SK-N-SH treated with all-trans-retinoic acid at 6 μM for 48 hours (cell line): ENCODE data around the gene NBAS.

Experiments
- ATAC-seq: fragments of 200-7000 bp; cut with Tn5 transposase; 3 replicates; pipeline ENCODE4 v1.9.1; 2020; ENCODE audit warnings: mild to moderate bottlenecking, moderate library complexity
- ARNTL ChIP-seq: fragments of 450-650 bp; formaldehyde crosslinking; IDR thresholded peaks from 2 replicates; pipeline ENCODE4 v1.5.0; 2020; ENCODE audit warnings: low read depth, mild to moderate bottlenecking, moderate library complexity, borderline replicate concordance
- BACH2 ChIP-seq: fragments of 250-450 bp; sonication (Bioruptor Pico); IDR thresholded peaks from 2 replicates; pipeline ENCODE4 v1.9.0; 2021; ENCODE audit warnings: mild to moderate bottlenecking, borderline replicate concordance
- CSDC2 ChIP-seq: fragments of 250-450 bp; sonication (Bioruptor Pico); IDR thresholded peaks from 2 replicates; pipeline ENCODE4 v1.5.0; 2020; ENCODE audit warnings: mild to moderate bottlenecking, moderate library complexity
- CSRNP3 ChIP-seq: fragments of 250-450 bp; sonication (Bioruptor Pico); IDR thresholded peaks from 2 replicates; pipeline ENCODE4 v1.5.1; 2021; ENCODE audit warnings: mild to moderate bottlenecking, moderate library complexity
- ESRRG ChIP-seq: fragments of 250-450 bp; sonication (Bioruptor Pico); IDR thresholded peaks from 2 replicates; pipeline ENCODE4 v1.6.1; 2021; ENCODE audit warnings: mild to moderate bottlenecking
- GLIS3 ChIP-seq: fragments of 250-450 bp; sonication (Bioruptor Pico); IDR thresholded peaks from 2 replicates; pipeline ENCODE4 v1.5.0; 2020; ENCODE audit warnings: mild to moderate bottlenecking, moderate library complexity
- ISL1 ChIP-seq: fragments of 250-450 bp; sonication (Bioruptor Pico); IDR thresholded peaks from 2 replicates; pipeline ENCODE4 v2.1.2; 2022; ENCODE audit warnings: mild to moderate bottlenecking, moderate library complexity
- OSR1 ChIP-seq: fragments of 250-450 bp; sonication (Bioruptor Pico); IDR thresholded peaks from 2 replicates; pipeline ENCODE4 v1.8.0; 2022; ENCODE audit warnings: moderate library complexity, mild to moderate bottlenecking, inconsistent platforms
- POU6F1 ChIP-seq: fragments of 250-450 bp; sonication (Bioruptor Pico); IDR thresholded peaks from 2 replicates; pipeline ENCODE4 v1.8.0; 2021; ENCODE audit warnings: low read depth, mild to moderate bottlenecking, moderate library complexity, borderline replicate concordance
- PPARA ChIP-seq: fragments of 250-450 bp; sonication (Bioruptor Pico); IDR thresholded peaks from 2 replicates; pipeline ENCODE4 v1.5.0; 2020; ENCODE audit warnings: mild to moderate bottlenecking, borderline replicate concordance
- RARB ChIP-seq: fragments of 250-450 bp; sonication (Bioruptor Pico); IDR thresholded peaks from 2 replicates; pipeline ENCODE4 v1.8.0; 2021; ENCODE audit warnings: mild to moderate bottlenecking, moderate library complexity
- SNAI2 ChIP-seq: fragments of 250-450 bp; sonication (Bioruptor Pico); IDR thresholded peaks from 2 replicates; pipeline ENCODE4 v1.5.0; 2020; ENCODE audit warnings: mild to moderate bottlenecking, moderate library complexity
- TCF4 ChIP-seq: fragments of 250-450 bp; sonication (Bioruptor Pico); IDR thresholded peaks from 2 replicates; pipeline ENCODE4 v1.8.0; 2021; ENCODE audit warnings: mild to moderate bottlenecking, moderate library complexity, borderline replicate concordance
- TOX ChIP-seq: fragments of 250-450 bp; sonication (Bioruptor Pico); IDR thresholded peaks from 2 replicates; pipeline ENCODE4 v1.8.0; 2021; ENCODE audit warnings: mild to moderate bottlenecking, moderate library complexity, borderline replicate concordance
- TSHZ2 ChIP-seq: fragments of 250-450 bp; sonication (Bioruptor Pico); IDR thresholded peaks from 2 replicates; pipeline ENCODE4 v1.5.0; 2020; ENCODE audit warnings: mild to moderate bottlenecking, moderate library complexity
- ZC3H10 ChIP-seq: fragments of 250-450 bp; sonication (Bioruptor Pico); IDR thresholded peaks from 2 replicates; pipeline ENCODE4 v1.5.1; 2021; ENCODE audit warnings: mild to moderate bottlenecking, moderate library complexity
- ZFP30 ChIP-seq: fragments of 450-650 bp; formaldehyde crosslinking; IDR thresholded peaks from 2 replicates; pipeline ENCODE4 v1.5.0; 2022; ENCODE audit warnings: mild to moderate bottlenecking, moderate library complexity
- ZNF565 ChIP-seq: fragments of 450-650 bp; formaldehyde crosslinking; conservative IDR thresholded peaks from 2 replicates; pipeline ENCODE4 v1.5.0; 2020; ENCODE audit warnings: low read depth, mild to moderate bottlenecking, moderate library complexity
- ZNF70 ChIP-seq: fragments of 450-650 bp; formaldehyde crosslinking; IDR thresholded peaks from 2 replicates; pipeline ENCODE4 v1.5.0; 2020; ENCODE audit warnings: mild to moderate bottlenecking, moderate library complexity
- ZNF8 ChIP-seq: fragments of 450-650 bp; formaldehyde crosslinking; IDR thresholded peaks from 2 replicates; pipeline ENCODE4 v1.5.0; 2020; ENCODE audit warnings: mild to moderate bottlenecking, moderate library complexity
- TF ChIP-seq, protein P1 (sequence below): fragments of 250-450 bp; sonication (Bioruptor Pico); IDR thresholded peaks from 2 replicates; pipeline ENCODE4 v1.5.1; 2020; ENCODE audit warnings: low read depth, mild to moderate bottlenecking, moderate library complexity
- TF ChIP-seq, protein P2 (sequence below): fragments of 250-450 bp; sonication (Bioruptor Pico); IDR thresholded peaks from 2 replicates; pipeline ENCODE4 v1.8.0; 2020; ENCODE audit warnings: mild to moderate bottlenecking, moderate library complexity, borderline replicate concordance

Gene NBAS

GRCh38 chr2:15142069-15142689 lies 419.0 kb downstream of the NBAS start:
- TF ChIP-seq CSRNP3 (CRISPR knock-in tag) (no peak), PPARA (CRISPR knock-in tag) (no peak), GLIS3 (no peak), ARNTL (CRISPR knock-in tag) (no peak), BACH2 (CRISPR knock-in tag) (no peak), SNAI2 (CRISPR knock-in tag) (no peak), ISL1 (no peak), ZNF70 (CRISPR knock-in tag) (no peak), TCF4 (CRISPR knock-in tag) (no peak), ZC3H10 (CRISPR knock-in tag) (no peak), ZFP30 (CRISPR knock-in tag) (no peak), OSR1 (CRISPR knock-in tag) (no peak), ZNF565 (CRISPR knock-in tag) (no peak), TOX (CRISPR knock-in tag) (no peak)
- TF ChIP-seq, protein P1, sequence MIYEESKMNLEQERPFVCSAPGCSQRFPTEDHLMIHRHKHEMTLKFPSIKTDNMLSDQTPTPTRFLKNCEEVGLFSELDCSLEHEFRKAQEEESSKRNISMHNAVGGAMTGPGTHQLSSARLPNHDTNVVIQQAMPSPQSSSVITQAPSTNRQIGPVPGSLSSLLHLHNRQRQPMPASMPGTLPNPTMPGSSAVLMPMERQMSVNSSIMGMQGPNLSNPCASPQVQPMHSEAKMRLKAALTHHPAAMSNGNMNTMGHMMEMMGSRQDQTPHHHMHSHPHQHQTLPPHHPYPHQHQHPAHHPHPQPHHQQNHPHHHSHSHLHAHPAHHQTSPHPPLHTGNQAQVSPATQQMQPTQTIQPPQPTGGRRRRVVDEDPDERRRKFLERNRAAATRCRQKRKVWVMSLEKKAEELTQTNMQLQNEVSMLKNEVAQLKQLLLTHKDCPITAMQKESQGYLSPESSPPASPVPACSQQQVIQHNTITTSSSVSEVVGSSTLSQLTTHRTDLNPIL (CRISPR knock-in tag), result no peak
- no peak for ATAC-seq

DNA sequence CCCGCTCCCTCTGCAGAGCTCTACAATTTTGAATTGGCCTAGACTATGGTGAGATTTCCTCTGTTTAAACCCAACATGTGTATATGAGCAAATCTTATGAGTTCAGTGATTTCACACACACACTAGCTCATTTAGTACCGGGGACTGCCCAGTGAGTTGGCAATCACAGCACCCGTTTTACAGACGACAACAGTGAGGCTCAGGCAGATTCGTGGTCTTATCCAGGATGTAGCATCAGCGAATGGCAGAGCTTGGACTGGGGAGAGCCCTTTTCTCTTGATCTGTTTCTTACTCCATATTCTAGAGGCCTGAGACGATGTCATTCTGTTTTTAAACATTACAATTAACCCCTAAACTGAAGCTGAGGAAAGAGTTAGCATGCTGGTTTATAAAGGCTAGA lies 419.9 kb downstream of the NBAS start:
- TF ChIP-seq SNAI2 (CRISPR knock-in tag) (no peak), OSR1 (CRISPR knock-in tag) (no peak), ARNTL (CRISPR knock-in tag) (no peak), ZC3H10 (CRISPR knock-in tag) (no peak), ZNF70 (CRISPR knock-in tag) (no peak), TSHZ2 (CRISPR knock-in tag) (no peak), CSRNP3 (CRISPR knock-in tag) (no peak), TOX (CRISPR knock-in tag) (no peak), PPARA (CRISPR knock-in tag) (no peak), ISL1 (no peak), CSDC2 (no peak), GLIS3 (no peak), ZNF565 (CRISPR knock-in tag) (no peak), ZNF8 (CRISPR knock-in tag) (no peak), TCF4 (CRISPR knock-in tag) (no peak), POU6F1 (no peak), RARB (CRISPR knock-in tag) (no peak), BACH2 (CRISPR knock-in tag) (no peak), ESRRG (CRISPR knock-in tag) (no peak)
- TF ChIP-seq, protein P2, sequence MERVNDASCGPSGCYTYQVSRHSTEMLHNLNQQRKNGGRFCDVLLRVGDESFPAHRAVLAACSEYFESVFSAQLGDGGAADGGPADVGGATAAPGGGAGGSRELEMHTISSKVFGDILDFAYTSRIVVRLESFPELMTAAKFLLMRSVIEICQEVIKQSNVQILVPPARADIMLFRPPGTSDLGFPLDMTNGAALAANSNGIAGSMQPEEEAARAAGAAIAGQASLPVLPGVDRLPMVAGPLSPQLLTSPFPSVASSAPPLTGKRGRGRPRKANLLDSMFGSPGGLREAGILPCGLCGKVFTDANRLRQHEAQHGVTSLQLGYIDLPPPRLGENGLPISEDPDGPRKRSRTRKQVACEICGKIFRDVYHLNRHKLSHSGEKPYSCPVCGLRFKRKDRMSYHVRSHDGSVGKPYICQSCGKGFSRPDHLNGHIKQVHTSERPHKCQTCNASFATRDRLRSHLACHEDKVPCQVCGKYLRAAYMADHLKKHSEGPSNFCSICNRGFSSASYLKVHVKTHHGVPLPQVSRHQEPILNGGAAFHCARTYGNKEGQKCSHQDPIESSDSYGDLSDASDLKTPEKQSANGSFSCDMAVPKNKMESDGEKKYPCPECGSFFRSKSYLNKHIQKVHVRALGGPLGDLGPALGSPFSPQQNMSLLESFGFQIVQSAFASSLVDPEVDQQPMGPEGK (CRISPR knock-in tag), result no peak
- TF ChIP-seq, all 23 proteins: peak for 0
- ATAC-seq, result no peak
